ENCODE measurements around the gene TTLL11.

TTLL11 gene

DNA sequence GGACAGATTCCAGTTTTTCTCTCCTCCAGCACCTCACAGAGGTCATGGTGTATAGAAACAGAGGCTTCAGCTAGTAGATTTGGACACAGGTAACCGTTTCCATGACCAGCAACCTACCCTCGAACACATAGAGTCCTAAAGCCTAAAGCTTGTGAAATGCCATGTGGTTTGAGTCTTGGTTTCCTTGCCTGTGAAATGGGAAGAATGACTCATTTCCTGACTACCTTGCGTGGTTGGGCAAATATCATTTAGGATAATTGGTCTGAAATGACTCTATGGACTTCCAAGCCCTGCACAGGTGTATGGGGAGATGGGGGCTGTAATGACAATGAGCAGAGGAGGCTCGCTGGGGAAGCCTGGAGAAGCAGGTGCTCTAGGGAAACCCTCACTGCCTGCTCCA is 134.6 kb downstream of the TTLL11 start:
- TF ChIP-seq ZFP30 (CRISPR knock-in tag; IDR thresholded peaks at IDR 0.05): no peak
- TF ChIP-seq ZNF70 (CRISPR knock-in tag; IDR thresholded peaks at IDR 0.05): no peak
- no peak for TF ChIP-seq OSR1 (CRISPR knock-in tag; IDR thresholded peaks at IDR 0.05)
- TF ChIP-seq ESRRG (CRISPR knock-in tag; IDR thresholded peaks at IDR 0.05): no peak
- TF ChIP-seq ZC3H10 (CRISPR knock-in tag; IDR thresholded peaks at IDR 0.05): no peak
- TF ChIP-seq BACH2 (CRISPR knock-in tag; IDR thresholded peaks at IDR 0.05; ENCODE audit: borderline replicate concordance): no peak
- no peak for TF ChIP-seq CSDC2 (CRISPR knock-in tag; IDR thresholded peaks at IDR 0.05)
- TF ChIP-seq ISL1 (CRISPR knock-in tag; IDR thresholded peaks at IDR 0.05): no peak
- TF ChIP-seq PPARA (CRISPR knock-in tag; IDR thresholded peaks at IDR 0.05; ENCODE audit: borderline replicate concordance): no peak
- no peak for TF ChIP-seq RARB (CRISPR knock-in tag; IDR thresholded peaks at IDR 0.05)
- TF ChIP-seq, protein P1, sequence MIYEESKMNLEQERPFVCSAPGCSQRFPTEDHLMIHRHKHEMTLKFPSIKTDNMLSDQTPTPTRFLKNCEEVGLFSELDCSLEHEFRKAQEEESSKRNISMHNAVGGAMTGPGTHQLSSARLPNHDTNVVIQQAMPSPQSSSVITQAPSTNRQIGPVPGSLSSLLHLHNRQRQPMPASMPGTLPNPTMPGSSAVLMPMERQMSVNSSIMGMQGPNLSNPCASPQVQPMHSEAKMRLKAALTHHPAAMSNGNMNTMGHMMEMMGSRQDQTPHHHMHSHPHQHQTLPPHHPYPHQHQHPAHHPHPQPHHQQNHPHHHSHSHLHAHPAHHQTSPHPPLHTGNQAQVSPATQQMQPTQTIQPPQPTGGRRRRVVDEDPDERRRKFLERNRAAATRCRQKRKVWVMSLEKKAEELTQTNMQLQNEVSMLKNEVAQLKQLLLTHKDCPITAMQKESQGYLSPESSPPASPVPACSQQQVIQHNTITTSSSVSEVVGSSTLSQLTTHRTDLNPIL (CRISPR knock-in tag; IDR thresholded peaks at IDR 0.05; ENCODE audit: low read depth): no peak
- TF ChIP-seq, protein P2, sequence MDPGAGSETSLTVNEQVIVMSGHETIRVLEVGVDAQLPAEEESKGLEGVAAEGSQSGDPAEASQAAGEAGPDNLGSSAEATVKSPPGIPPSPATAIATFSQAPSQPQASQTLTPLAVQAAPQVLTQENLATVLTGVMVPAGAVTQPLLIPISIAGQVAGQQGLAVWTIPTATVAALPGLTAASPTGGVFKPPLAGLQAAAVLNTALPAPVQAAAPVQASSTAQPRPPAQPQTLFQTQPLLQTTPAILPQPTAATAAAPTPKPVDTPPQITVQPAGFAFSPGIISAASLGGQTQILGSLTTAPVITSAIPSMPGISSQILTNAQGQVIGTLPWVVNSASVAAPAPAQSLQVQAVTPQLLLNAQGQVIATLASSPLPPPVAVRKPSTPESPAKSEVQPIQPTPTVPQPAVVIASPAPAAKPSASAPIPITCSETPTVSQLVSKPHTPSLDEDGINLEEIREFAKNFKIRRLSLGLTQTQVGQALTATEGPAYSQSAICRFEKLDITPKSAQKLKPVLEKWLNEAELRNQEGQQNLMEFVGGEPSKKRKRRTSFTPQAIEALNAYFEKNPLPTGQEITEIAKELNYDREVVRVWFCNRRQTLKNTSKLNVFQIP (CRISPR knock-in tag; IDR thresholded peaks at IDR 0.05; ENCODE audit: borderline replicate concordance, low read depth): no peak
- TF ChIP-seq TOX (CRISPR knock-in tag; IDR thresholded peaks at IDR 0.05; ENCODE audit: borderline replicate concordance): no peak
- ATAC-seq: no peak

DNA sequence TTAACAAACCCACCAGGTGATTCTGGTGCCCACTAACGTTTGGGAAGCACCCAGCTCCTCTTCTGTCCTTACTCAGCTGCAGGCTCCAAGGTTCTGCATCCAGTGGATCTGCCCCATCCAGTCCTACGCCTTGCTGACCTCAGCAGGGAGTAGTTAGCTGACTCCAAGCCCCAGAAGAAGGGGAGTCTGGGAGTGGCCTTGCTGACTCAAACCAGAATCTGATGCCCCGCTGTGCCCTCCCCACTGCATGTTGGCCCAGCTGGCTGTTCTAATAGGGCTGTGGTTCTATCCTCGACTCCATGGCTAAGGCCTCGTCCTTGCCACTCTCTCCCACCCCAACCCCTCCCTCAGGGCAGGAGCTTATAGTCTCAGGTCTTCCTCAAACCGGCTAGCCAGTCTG is 136.3 kb downstream of the TTLL11 start:
- TF ChIP-seq, protein P3, sequence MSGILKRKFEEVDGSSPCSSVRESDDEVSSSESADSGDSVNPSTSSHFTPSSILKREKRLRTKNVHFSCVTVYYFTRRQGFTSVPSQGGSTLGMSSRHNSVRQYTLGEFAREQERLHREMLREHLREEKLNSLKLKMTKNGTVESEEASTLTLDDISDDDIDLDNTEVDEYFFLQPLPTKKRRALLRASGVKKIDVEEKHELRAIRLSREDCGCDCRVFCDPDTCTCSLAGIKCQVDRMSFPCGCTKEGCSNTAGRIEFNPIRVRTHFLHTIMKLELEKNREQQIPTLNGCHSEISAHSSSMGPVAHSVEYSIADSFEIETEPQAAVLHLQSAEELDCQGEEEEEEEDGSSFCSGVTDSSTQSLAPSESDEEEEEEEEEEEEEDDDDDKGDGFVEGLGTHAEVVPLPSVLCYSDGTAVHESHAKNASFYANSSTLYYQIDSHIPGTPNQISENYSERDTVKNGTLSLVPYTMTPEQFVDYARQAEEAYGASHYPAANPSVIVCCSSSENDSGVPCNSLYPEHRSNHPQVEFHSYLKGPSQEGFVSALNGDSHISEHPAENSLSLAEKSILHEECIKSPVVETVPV (CRISPR knock-in tag; IDR thresholded peaks at IDR 0.05): no peak
- no peak for TF ChIP-seq OSR1 (CRISPR knock-in tag; IDR thresholded peaks at IDR 0.05)
- no peak for TF ChIP-seq ZFP3 (CRISPR knock-in tag; IDR thresholded peaks at IDR 0.05)
- TF ChIP-seq TCF4 (CRISPR knock-in tag; IDR thresholded peaks at IDR 0.05; ENCODE audit: borderline replicate concordance): no peak
- no peak for TF ChIP-seq RARB (CRISPR knock-in tag; IDR thresholded peaks at IDR 0.05)
- TF ChIP-seq ESRRG (CRISPR knock-in tag; IDR thresholded peaks at IDR 0.05): no peak
- ATAC-seq: peak; percentile 53

DNA sequence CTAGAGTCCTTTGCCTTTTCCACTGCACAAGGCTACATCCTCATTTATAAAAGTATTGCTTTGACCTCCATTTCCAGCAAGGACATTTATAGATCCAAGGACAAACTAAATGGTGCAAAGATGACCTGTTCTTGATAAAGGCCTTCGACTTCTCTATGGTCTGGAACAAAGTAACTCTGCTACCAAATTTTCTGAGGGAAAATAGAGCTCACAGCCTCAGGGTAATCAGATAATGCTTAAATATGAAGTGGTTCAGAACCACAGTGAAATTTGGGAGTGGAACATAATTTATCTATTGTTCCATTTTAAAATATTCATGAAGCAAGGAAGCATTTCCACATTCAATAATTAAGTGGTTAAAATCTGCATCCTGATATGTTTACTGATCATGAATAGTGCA is 137.5 kb downstream of the TTLL11 start:
- no peak for TF ChIP-seq ZFP30 (CRISPR knock-in tag; IDR thresholded peaks at IDR 0.05)
- no peak for TF ChIP-seq PPARA (CRISPR knock-in tag; IDR thresholded peaks at IDR 0.05; ENCODE audit: borderline replicate concordance)
- no peak for TF ChIP-seq ARNTL (CRISPR knock-in tag; IDR thresholded peaks at IDR 0.05; ENCODE audit: borderline replicate concordance, low read depth)
- TF ChIP-seq OSR1 (CRISPR knock-in tag; IDR thresholded peaks at IDR 0.05): no peak
- TF ChIP-seq, protein P4, sequence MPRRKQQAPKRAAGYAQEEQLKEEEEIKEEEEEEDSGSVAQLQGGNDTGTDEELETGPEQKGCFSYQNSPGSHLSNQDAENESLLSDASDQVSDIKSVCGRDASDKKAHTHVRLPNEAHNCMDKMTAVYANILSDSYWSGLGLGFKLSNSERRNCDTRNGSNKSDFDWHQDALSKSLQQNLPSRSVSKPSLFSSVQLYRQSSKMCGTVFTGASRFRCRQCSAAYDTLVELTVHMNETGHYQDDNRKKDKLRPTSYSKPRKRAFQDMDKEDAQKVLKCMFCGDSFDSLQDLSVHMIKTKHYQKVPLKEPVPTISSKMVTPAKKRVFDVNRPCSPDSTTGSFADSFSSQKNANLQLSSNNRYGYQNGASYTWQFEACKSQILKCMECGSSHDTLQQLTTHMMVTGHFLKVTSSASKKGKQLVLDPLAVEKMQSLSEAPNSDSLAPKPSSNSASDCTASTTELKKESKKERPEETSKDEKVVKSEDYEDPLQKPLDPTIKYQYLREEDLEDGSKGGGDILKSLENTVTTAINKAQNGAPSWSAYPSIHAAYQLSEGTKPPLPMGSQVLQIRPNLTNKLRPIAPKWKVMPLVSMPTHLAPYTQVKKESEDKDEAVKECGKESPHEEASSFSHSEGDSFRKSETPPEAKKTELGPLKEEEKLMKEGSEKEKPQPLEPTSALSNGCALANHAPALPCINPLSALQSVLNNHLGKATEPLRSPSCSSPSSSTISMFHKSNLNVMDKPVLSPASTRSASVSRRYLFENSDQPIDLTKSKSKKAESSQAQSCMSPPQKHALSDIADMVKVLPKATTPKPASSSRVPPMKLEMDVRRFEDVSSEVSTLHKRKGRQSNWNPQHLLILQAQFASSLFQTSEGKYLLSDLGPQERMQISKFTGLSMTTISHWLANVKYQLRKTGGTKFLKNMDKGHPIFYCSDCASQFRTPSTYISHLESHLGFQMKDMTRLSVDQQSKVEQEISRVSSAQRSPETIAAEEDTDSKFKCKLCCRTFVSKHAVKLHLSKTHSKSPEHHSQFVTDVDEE (CRISPR knock-in tag; IDR thresholded peaks at IDR 0.05): no peak
- TF ChIP-seq SNAI2 (CRISPR knock-in tag; IDR thresholded peaks at IDR 0.05): no peak
- no peak for TF ChIP-seq TCF4 (CRISPR knock-in tag; IDR thresholded peaks at IDR 0.05; ENCODE audit: borderline replicate concordance)
- TF ChIP-seq ZNF70 (CRISPR knock-in tag; IDR thresholded peaks at IDR 0.05): no peak
- TF ChIP-seq, protein P1 (CRISPR knock-in tag; IDR thresholded peaks at IDR 0.05; ENCODE audit: low read depth): no peak
- no peak for TF ChIP-seq ZNF565 (CRISPR knock-in tag; conservative IDR thresholded peaks at IDR 0.05; ENCODE audit: low read depth)
- TF ChIP-seq ESRRG (CRISPR knock-in tag; IDR thresholded peaks at IDR 0.05): no peak
- ATAC-seq: no peak

Data from SK-N-SH treated with all-trans-retinoic acid at 6 μM for 48 hours (cell line).